GM06990 (cell line): Measurements from ENCODE around the gene CDK1.
A peak's percentile ranks its signal among the peaks of the same experiment; 100 is the strongest.

Experiments
- DNase-seq: peaks from one replicate; pipeline ENCODE4 v3.0.0-alpha.2; 2011; ENCODE audit not compliant: insufficient read length; ENCODE audit errors: extremely low read depth
- H3K27me3 ChIP-seq: replicated peaks from 2 replicates; pipeline ENCODE4 v1.6.0; 2011; ENCODE audit warnings: low read length; ENCODE audit not compliant: control insufficient read depth, insufficient read depth
- H3K36me3 ChIP-seq: 2 replicates; pipeline ENCODE4 v1.5.1; 2011; ENCODE audit warnings: low read length; ENCODE audit not compliant: control insufficient read depth, insufficient read depth
- H3K4me3 ChIP-seq: replicated peaks from 2 replicates; pipeline ENCODE4 v1.5.1; 2011; ENCODE audit warnings: low read depth, mild to moderate bottlenecking, control low read depth, low read length
- CTCF ChIP-seq: IDR thresholded peaks from 2 replicates; pipeline ENCODE4 v1.5.1; 2011; ENCODE audit warnings: low read length, control low read depth, mild to moderate bottlenecking, inconsistent platforms; ENCODE audit not compliant: insufficient read depth, poor library complexity, severe bottlenecking

The CDK1 gene

GRCh38 chr10:60807499-60807898 is 29.2 kb downstream of the CDK1 start:
- no peak overlapping the region for H3K4me3 ChIP-seq
- no peak for TF ChIP-seq CTCF
- H3K36me3 ChIP-seq: no peaks in the 10 kb centered on the region
- DNase-seq: no peak
- no peaks in the 10 kb centered on the region for H3K27me3 ChIP-seq

GRCh38 chr10:60808036-60808435 is 29.8 kb downstream of the CDK1 start:
- no peak for DNase-seq
- no peak overlapping the region for H3K4me3 ChIP-seq
- H3K36me3 ChIP-seq: no peaks in the 10 kb centered on the region
- no peaks in the 10 kb centered on the region for H3K27me3 ChIP-seq
- TF ChIP-seq CTCF: no peak

GRCh38 chr10:60809157-60809556 is 30.9 kb downstream of the CDK1 start:
- TF ChIP-seq CTCF: no peak
- no peak for DNase-seq
- no peaks in the 10 kb centered on the region for H3K27me3 ChIP-seq
- no peaks in the 10 kb centered on the region for H3K36me3 ChIP-seq
- no peak overlapping the region for H3K4me3 ChIP-seq

GRCh38 chr10:60810437-60811182 is 32.3 kb downstream of the CDK1 start:
- no peak overlapping the region for H3K4me3 ChIP-seq
- H3K27me3 ChIP-seq: no peaks in the 10 kb centered on the region
- TF ChIP-seq CTCF: no peak
- DNase-seq: no peak
- H3K36me3 ChIP-seq: no peaks in the 10 kb centered on the region

GRCh38 chr10:60816628-60817397 is 38.5 kb downstream of the CDK1 start:
- peak; percentile 78 for TF ChIP-seq CTCF
- H3K27me3 ChIP-seq: no peaks in the 10 kb centered on the region
- DNase-seq: peak; percentile 12
- no peak overlapping the region for H3K4me3 ChIP-seq
- H3K36me3 ChIP-seq: no peaks in the 10 kb centered on the region
